Suprapubic skin (tissue), 4 donors: ENCODE data around the gene LRRC61.

Source experiments
- EP300 ChIP-seq: sonication (generic); formaldehyde crosslinking; IDR thresholded peaks from one replicate; pipeline ENCODE4 v1.6.1; 2017; ENCODE audit warnings: antibody characterized with exemption
- POLR2A ChIP-seq, 2 donors: fragments of 450-650 bp; IDR thresholded peaks; one replicate each; pipeline ENCODE4 v1.6.1; 2017; ENCODE audit warnings: antibody characterized with exemption in 2 of 2, mild to moderate bottlenecking in 2 of 2, moderate library complexity in 2 of 2
- POLR2AphosphoS5 ChIP-seq, 3 donors: sonication (generic); formaldehyde crosslinking; IDR thresholded peaks; one replicate each; pipeline ENCODE4 v1.6.1; 2017; ENCODE audit warnings: antibody characterized with exemption in 3 of 3
- TF ChIP-seq, protein P1 (sequence below), 2 donors: fragments of 200-600 bp in 1 of 2; fragments of 450-650 bp in 1 of 2; sonication (generic) in 1 of 2; IDR thresholded peaks; one replicate each; pipeline ENCODE4 v1.5.1; 2016 to 2019; ENCODE audit warnings: antibody characterized with exemption in 2 of 2, mild to moderate bottlenecking in 1 of 2, moderate library complexity in 1 of 2

DNA sequence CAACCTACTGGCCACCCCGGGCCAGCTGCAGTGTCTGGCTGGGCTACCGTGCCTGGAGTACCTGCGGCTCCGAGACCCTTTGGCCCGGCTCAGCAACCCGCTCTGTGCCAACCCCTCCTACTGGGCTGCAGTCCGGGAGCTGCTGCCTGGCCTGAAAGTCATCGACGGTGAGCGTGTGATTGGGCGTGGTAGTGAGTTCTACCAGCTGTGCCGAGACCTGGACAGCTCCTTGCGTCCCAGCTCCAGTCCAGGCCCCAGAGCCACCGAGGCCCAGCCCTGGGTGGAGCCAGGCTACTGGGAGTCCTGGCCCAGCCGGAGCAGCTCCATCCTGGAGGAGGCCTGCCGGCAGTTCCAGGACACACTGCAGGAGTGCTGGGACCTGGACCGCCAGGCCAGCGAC is 14.0 kb downstream of the LRRC61 start:
- TF ChIP-seq, protein P1, sequence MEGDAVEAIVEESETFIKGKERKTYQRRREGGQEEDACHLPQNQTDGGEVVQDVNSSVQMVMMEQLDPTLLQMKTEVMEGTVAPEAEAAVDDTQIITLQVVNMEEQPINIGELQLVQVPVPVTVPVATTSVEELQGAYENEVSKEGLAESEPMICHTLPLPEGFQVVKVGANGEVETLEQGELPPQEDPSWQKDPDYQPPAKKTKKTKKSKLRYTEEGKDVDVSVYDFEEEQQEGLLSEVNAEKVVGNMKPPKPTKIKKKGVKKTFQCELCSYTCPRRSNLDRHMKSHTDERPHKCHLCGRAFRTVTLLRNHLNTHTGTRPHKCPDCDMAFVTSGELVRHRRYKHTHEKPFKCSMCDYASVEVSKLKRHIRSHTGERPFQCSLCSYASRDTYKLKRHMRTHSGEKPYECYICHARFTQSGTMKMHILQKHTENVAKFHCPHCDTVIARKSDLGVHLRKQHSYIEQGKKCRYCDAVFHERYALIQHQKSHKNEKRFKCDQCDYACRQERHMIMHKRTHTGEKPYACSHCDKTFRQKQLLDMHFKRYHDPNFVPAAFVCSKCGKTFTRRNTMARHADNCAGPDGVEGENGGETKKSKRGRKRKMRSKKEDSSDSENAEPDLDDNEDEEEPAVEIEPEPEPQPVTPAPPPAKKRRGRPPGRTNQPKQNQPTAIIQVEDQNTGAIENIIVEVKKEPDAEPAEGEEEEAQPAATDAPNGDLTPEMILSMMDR (IDR thresholded peaks at IDR 0.05), result no peak
- TF ChIP-seq POLR2A (IDR thresholded peaks at IDR 0.05) (no peak), POLR2AphosphoS5 (IDR thresholded peaks at IDR 0.05) (no peak), EP300 (no peak)
